HG03565 (cell line): Measurements from ENCODE around the gene PEMT.

Experiments used
- ATAC-seq: cut with Tn5 transposase; IDR thresholded peaks from one replicate; pipeline ENCODE4 v1.9.1; 2021; ENCODE audit warnings: mild to moderate bottlenecking, moderate library complexity; ENCODE audit not compliant: unreplicated experiment

PEMT gene

DNA sequence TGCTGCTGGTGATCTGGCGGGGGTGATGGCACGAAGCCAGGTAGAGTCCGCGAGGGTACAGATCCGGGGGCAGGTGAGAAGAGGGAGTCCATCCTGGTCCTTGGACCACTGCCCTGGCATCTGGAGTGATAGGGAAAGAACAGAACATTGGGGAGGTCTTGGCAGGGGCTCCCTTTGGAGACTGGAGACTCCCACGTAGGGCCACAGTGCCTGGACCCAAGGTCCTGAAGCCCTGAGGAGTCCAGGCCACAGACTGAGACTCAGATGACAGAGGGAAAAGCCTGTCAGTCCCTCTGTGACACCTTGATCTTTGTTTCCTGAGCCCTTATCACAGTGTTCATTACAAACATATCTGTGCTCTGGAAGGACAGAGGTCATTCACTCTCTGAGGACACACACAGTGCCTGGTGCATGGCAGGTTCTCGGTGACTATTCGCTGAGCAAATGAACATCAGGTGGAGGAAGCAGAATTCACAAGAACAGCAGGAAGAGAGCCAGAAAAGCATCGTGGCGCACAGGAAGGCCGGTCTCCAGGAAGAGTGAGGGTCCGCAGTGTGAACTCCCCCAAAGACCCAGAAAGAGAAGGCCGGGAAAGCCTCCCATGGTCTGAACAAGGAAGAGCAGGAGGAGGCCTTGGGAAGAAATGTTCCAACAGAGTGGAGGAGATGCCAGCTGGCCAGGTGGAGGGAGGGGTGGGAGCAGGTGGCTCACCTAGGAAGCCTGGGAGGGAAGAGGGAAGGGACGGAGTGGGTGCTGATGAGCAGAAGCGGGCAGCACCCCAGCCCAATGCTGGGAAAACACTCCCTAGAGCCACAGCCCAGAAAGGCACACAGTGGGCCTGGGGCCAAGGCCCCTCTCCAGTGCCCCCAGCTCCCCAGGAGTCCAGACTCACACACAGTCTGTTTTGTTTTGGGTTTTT is 20.5 kb downstream of the PEMT start:
- no peak for ATAC-seq

DNA sequence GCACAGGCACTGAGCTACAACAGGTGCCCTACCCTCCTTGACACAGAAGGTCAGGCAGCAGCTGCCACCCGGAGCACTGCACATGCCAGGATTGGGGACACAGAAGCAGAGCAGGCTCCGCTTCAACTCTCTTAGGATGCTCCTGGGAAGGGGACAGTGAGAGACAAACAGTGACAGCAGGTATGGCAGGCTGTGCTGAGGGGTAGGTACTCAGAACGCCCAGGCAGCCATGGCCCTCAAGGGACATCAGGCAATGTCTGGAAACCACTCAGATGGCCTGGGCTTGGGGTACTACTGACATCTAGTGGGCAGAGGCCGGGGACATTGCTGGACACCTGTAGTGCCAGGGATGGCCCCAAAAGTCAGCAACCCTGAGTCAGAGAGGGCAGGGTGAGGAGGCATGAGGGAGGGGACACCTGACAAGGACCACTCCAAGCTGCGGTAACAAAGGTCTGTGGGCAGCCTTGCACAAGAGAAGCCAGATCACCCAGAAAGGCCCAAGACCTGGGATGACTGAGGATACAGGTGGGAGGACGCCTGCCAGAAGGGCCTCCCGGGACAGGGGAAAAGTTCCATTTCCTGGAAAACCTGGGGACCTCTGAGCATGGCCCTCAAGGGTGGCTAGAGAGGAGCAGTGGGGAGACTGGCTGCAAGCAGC is 21.2 kb downstream of the PEMT start:
- no peak for ATAC-seq

DNA sequence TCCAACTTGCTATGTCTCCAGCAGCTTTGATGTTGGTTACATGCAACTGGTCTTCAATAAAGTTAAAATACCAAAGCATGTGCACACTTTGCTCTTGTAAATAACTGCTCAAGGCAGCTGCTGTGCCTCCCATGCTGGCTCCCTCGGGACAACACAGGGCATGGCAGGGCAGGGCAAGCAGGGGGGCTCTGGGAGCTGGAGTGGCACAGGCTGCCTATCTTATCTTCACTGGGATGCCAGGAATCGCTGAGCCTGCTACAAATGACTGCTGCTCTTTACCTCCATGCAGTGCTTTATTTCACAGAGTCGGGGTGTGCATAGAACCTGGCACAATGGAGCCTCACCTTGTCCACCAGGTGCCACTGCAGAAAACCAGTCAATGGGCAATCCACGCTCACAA is 21.8 kb downstream of the PEMT start:
- no peak for ATAC-seq

DNA sequence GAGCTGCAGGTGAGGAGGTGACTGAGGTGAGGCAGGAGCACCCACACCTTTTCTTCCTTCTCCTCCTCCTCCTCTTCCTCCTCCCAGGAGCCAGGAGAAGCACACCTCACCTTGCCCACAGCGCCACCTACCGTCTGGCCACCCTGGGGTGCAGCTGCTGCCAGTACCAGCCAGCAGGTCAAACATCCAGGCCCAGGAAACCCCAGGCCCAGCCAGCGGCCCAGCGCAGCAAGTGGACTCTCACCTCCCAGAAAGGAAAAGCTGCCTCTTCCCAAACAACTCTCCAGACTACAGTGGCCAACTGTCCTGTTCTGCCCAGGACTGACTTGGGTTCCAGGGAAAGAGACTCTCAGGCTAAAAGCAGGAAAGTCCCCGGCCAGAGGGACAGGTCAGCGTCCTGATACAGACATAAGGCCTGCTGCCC is 22.7 kb downstream of the PEMT start:
- ATAC-seq, result no peak

DNA sequence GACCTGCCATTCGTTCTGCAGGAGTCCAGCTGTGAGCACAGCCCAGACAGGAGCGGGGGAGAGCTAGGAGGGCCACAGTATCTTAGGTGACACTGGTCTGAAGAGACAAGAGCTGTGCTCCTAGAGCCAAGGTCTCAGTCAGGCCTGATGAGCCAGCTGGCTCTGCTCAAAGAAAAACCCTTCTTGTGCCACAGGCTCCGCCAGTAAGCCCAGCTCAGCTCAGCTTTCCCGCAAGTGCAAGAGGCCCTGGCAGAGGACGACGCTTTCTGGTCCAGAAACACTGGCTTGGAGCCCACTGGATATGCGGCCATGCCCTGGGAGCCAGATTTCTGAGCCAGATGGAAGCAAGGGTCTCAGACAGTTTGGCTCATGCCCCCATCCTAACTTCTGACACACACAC is 23.9 kb downstream of the PEMT start:
- ATAC-seq, result no peak

DNA sequence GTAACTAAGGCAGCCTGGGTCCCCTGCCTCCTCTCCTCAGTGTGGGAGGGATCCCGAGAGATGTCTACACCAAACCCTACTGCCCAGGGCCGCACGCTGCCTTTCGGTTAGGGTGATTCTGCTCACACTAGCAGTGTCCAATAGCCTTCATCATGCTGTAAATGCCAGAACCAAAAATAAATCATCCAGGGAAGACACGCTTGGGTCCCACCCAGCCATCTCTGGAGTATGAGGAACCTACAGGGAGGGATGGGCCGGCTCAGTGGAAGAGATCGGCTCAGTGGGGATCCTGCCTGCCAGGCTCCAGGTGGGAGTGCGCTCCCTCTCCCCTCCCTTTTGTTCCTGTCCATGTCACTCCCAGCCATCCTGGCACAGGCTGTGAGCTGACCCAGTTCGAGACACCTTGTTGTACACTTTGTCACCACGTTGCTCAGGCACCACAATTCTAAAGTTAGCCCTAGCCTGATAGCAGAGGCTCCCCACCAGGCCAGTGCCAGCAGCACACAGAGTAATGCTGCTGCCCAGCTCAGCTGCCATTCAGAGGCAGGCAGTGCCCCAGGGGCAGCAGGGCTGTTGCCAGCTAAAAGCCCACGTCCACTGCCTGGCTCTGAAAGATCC is 24.5 kb downstream of the PEMT start:
- no peak for ATAC-seq

DNA sequence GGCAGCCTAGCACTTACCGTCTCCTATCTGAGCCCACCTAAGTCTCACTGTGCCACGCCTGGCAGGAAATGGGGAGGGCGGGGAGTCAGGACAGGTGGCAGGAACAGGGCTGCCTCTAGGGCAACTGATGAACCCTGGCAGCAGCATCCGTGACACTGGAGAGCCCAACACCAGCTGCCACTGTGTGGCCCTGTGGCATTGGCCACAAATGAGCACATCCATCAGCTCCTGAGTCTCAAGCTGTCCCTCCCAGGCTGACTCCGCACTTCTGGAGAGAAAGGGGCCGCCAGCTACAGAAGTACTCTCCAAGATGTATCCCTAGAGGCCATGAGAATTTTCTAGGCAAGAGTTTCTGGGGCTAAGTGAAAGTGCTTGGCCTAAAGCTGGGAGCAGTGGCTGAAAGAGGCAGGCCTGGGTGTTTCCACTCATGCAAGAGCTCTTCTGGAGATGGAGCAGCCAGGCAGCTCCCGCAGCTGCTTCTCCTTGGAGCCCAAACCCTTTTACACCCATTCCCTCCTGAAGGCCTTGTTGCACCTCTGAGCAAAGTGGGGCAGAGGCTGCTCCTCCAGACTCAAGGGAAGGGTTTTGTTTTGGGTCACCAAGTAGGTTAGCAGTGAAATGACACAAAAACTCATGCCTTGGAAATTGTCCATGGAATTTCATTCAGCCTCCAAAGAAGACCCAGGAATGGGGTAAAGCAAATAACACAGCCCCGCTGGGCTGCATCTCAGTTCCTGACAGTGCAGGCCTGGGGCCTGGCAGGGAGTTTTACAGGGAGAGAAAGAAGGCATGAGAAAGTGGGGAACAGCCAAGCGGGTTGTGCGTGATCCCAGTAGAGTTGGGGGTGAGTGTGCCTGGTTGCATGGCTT is 25.8 kb downstream of the PEMT start:
- ATAC-seq, result no peak

DNA sequence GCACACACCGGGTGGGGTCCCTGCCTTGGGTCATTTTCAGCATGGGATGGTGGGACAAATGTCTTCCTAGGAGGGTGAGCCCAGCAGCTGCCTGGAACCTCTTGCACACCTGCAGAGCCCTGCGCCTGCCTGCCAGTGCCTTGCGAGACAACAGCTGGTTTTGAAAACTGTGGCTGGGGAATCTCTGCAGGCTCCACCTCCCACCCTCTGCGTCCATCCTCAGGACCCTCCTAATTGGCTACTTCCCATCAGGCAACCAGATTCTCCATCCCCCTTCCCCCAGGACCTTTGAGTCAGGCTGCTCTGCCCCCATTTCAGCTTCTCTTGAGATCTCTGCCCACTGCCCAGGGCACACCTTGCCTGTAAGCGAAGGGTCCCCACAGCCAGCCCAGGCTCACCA is 26.6 kb downstream of the PEMT start:
- ATAC-seq, result no peak

DNA sequence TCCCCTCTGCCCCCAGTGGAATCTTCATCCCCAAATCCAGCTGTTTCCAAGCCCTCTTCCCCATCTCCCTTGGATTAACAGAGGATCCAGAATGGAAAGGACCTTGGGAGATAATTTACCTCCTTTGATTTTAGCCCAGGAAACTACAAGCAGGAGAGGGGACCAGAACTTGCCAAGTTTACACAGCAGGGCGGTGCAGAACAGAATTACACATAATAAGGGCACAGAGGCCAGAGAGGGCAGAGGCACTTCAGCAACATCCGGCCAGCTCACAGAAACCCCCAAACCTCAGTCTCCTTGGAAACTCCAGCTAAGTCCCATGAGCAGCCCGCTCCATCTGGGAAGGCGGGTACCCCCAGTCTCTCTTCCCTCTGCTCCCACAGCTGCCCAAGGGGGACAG is 27.2 kb downstream of the PEMT start:
- no peak for ATAC-seq

DNA sequence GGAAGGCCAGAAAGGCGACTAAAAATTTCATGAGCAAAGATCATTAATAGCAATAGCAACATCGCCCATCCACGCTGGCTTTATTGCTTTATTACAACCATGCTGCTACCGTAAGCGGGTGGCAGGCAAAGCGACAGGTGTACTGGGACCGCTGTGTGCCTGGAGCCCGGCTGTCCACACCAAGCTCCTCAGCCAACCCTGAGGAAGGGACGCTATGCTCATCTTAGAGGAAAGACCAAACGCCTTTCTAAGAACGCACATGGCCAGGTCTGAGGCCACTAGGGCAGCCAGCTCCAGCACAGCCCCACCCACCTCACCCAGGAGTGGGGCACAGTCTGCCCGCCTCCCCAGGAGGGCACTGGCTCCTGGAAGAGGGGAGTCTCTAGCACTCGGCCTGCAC is 28.0 kb downstream of the PEMT start:
- ATAC-seq, result no peak

DNA sequence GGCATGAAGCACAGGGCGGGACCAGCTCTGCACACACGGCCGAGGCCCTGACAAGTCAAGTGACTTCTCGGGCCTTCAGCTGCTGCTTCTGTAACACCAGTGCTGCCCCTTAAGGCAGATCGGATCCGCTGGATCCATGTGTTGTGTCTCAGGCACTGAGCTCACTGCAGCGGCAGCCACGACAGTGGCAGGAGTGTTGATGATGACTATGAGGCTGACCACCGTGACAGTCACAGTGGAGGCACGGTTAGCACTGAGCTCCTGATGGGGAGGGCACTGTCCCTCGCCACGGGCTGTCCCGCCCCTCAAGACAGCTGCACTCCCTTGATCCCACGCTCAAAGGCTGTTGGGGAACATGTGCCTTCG is 29.4 kb downstream of the PEMT start:
- ATAC-seq, result no peak

DNA sequence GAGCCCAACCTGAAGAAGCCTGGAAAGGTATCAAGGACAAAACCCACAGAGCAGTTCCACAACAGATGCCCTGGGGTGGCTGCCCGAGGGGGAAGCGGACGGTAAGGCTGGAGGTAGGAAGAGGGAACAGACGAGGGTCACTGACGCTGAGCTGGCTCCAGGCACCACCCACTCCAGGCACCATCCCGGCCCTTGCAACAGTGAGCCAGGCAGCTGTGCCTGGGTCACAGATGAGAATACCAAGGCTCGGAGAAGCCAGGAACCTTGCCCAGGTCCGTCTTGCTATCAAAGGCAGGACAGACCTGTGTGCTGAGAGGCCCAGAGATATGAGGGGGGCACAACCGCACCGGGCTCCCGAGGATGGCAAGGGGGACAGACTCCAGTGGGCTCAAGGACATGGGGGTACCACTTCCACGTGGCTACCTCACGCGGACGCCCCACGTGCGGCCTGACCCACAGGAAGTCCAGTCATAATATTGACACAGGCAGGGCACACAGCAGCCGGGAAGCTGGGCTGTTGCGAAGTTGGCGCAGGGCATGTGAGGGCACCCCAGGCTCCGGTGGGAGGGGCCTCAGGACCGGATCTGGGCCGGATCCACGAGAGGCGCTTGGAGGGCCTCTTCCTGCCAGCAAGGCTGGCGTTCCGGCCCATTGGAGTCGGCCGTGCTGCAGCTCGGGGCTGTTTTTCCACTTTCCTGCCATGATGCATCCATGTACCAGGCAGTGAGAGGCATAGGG is 29.9 kb downstream of the PEMT start:
- no peak for ATAC-seq

DNA sequence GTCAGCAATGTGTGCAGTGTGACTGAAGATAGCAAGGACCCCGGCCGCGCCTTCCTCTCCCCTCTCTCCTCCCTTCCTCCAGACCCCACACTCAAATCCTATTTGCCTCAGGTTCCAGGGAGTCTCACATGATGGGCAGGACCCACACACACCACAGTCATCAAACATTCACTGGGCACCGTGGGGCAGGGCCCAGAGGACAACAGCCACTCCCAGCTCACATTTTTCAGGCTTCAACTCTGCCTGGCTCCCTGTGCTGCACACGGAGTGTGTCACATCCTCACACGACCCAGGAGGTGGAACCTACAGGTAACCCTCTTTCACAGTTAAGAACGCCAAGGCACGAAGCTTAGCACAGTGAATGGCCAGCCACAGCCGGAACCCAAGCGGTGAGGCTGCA is 30.5 kb downstream of the PEMT start:
- no peak for ATAC-seq

DNA sequence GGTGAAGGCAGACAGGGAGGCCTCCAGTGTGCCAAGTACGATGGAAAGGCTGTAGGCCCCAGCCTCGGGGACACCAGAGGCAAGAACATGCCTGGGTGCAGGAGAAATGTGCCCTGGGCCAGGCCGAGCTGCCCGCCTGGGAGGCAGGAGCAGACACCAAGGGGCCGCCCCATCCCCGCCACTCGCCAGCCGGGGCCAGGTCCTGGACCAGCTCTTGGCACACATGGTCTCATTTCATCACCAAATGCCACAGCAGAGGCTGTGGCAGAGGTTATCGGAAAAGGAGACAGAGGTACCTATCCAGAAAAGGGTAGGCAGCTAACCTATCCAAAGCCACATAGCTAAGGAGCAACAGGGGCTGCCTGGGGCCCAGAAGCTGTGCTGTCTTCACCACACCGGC is 31.3 kb downstream of the PEMT start:
- no peak for ATAC-seq

DNA sequence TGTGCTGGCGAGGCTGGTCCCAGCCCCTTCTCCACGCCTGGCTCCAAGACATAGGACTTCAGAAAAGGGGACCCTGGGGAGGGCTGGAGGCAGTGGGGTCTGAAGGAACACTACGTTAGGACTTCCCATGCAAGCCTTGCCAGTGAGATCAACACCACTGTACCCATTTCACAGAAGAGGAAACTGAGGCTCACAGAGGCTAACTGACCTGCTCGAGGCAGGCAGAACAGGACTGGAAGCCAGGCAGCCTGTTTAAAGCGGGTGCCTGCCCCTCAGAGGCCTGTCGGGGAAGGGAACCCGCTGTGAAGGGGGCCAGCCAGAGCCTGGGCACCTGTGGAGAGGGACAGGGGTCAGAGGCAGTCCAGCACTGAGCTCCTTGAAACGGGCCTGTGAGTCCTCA is 32.3 kb downstream of the PEMT start:
- no peak for ATAC-seq

DNA sequence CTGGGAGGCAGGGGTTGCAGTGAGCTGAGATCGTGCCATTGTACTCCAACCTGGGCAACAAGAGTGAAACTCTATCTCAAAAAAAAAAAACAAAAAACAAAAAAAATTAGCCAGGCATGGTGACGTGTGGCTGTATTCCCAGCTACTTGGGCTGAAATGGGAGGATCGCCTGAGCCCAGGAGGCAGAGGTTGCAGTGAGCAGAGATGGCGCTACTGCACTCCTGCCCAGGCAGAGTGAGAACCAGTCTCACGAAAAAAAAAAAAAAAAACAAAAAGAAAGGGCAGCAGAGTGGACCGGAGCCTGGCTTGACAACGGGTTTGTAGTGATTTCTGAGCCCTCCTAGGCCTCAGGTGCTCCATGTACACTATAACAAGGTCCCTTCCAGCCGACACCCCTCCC is 33.1 kb downstream of the PEMT start:
- no peak for ATAC-seq

DNA sequence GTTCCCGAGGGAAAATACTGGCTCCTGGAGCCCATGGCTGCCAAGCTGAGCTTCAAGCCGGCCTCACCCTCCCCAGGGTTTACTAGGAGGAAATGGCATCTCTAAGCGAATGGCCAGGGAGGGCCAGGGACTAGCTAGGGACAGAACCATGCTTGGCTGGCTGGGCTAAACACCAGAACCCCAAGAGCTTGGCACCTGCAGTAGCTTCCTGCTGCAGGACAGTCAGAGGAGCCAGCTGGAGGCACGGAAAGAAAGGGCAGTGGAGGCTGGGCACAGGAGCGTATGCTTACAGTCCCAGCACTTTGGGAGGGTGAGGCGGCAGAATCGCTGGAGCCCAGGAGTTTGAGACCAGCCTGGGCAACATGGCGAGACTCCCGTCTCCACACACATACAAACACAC is 33.7 kb downstream of the PEMT start:
- ATAC-seq, result no peak

DNA sequence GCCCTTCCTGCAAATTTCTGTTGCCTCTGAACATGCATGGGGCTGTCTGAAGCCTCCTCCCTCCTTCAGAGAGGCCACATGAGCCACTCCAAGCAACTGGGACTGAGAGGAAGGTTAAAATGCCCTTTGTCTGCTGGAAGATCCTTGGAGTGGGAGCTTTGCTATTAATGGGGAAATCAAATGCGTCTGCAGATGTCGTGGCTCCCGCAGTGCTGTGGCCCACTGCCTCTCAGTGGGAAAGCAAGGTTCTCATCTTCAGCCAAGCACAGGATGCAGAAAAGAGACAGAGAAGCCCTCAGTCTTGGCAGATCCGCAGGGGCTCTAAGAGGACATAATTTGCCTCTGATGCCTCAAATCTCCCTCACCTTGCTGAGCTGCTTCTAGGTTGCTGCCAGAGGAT is 34.8 kb downstream of the PEMT start:
- ATAC-seq, result no peak

DNA sequence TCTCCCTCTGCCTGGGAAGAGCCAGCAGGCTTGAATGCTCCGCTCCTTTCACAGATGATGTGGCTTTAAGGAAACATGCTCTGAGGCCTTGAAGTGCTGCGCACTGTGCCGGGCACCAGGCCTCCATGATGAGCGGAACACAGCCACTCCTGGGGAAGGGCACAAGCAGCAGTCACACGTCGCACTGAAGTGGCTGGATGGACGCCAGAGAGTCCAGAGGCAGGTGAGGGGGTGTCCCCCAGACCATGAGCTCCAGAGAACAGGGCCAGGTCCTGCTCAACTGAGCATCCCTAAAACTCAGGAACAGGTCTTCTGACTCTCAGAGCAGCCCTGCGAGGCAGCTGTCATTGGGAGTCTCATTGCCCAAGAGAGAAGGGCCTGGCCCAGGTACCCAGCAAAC is 35.6 kb downstream of the PEMT start:
- ATAC-seq, result no peak

DNA sequence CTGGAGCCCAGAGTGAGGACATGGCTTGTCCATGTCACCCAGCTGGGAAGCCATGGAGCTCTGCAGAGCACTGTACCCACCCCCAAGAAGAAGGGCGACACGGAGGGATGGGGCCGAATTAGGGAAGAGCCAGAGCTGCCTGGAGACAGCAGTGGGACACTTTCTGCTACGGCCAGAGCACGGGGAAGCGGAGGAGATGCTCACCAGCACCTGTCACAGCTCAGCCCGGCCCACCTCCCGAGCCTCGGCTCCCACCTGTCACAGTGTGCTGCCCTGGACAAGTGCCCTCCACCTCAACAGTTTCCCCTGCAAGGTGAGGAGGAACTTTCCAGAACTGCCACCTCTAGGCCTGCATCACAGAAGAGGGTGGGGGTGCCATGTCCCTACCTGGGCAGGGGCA is 36.4 kb downstream of the PEMT start:
- no peak for ATAC-seq

DNA sequence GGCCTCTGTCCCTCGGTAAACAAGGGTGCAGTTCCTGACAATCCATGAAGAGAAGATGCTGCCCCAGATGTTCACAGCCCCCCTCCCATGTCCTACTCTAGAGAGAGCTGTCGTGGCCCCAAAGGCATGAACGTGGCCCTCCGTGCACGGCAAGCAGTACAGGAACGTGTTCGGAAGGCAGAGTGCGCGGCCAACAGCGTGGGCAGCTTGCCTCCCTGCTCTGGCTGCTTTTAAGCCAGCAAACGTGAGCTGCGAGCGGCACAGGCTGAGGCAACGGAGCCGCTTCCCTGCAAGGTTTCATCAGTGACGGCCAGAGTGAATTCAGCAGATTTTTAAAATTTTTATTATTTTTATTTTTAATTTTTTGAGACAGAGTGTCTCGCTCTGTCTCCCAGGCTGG is 37.2 kb downstream of the PEMT start:
- no peak for ATAC-seq
